Pancreas (tissue), 10 donors: Measurements from ENCODE around the gene GAB4. TPM values are rescaled to one million over a fixed set of nuclear protein-coding genes. Genes with fewer than 3 reads are reported as not detected.

Source experiments
- ATAC-seq, 4 donors: fragments of 200-7000 bp; cut with Tn5 transposase; one replicate each; pipeline versions ENCODE4 v1.8.0 to v1.9.1; 2020; ENCODE audit warnings: mild to moderate bottlenecking in 4 of 4, moderate library complexity in 4 of 4
- DNase-seq, 6 donors: peaks; one replicate each; pipeline ENCODE4 v3.0.0-alpha.2; 2020
- FAIRE-seq: peaks from 2 replicates; lab custom pipeline; 2012; peaks lifted over from hg19 to GRCh38; lab: Jason Lieb, UNC
- H3K27ac ChIP-seq, 4 donors: fragments of 200-600 bp; sonication (generic); 1 replicate in 3 of 4; 2 replicates in 1 of 4; pipeline versions ENCODE4 v1.5.0 to v1.8.0; 2020
- H3K27me3 ChIP-seq, 4 donors: fragments of 200-600 bp; one replicate each; pipeline ENCODE4 v1.8.0; 2021
- H3K36me3 ChIP-seq, 3 donors: fragments of 200-600 bp; sonication (generic) in 1 of 3; one replicate each; pipeline versions ENCODE4 v1.5.0 to v1.8.0; 2020 to 2021
- H3K4me1 ChIP-seq, 3 donors: fragments of 200-600 bp; one replicate each; pipeline ENCODE4 v1.8.0; 2021
- H3K4me3 ChIP-seq, 4 donors: fragments of 200-600 bp; sonication (generic) in 2 of 4; one replicate each; pipeline versions ENCODE4 v1.5.0 to v1.8.0; 2020 to 2021
- H3K9me3 ChIP-seq, 4 donors: fragments of 200-600 bp; one replicate each; pipeline ENCODE4 v1.8.0; 2021
- WGBS, 2 donors: extraction: QIAGEN DNeasy Blood & Tissue Kit; methylation state at CpG; one replicate each; pipeline ENCODE4 v1.1.7; 2013; 5-methylcytosine and 5-hydroxymethylcytosine counted together
- intact Hi-C, 3 donors: fragments of 100-400 bp; cut with DNase I; formaldehyde crosslinking; loops; one replicate each; pipeline versions ENCODE4 v1.11.1 to v1.14.2; 2022
- polyA plus RNA-seq, 2 donors: library from polyadenylated mRNA; stranded (reverse); fragments of 200-250 nt; gene quantifications; one replicate each; pipeline ENCODE4 v1.2.3, GENCODE V29; 2013
- total RNA-seq, 6 donors: library from RNA; stranded (reverse); fragmentation: NEBNext Ultra II Directional in 4 of 6; extraction: Animal tissue kit (Norgen Biotek cat#: 25700) in 4 of 6; gene quantifications; one replicate each; pipeline versions ENCODE4 v1.2.1 to v1.2.4, GENCODE V29; 2021 to 2023
- TF ChIP-seq, protein P1 (sequence below), 4 donors: fragments of 200-600 bp; sonication (generic) in 3 of 4; IDR thresholded peaks; one replicate each; pipeline versions ENCODE4 v1.5.0 to v1.8.0; 2021; ENCODE audit warnings: antibody characterized with exemption in 4 of 4
- donor health status: healthy with polysubstance abuse.
- donor health status: DM: no; HTN: no; CAD: no; lungs with moderate emphysema.
- donor health status: DM: no; HTN: no; CAD: no.
- donor health status: control.
- donor health status: control.
- donor health status: Bipolar disorder and iron deficiency.
- donor health status: DM: yes; HTN: yes; CAD: no.
- donor health status: DM: no; HTN: no; CAD: no.
- donor health status: DM: no; HTN: no; CAD: no.
- donor health status: DM: yes; HTN: yes; CAD: no.

The GAB4 gene
- total and polyA plus RNA-seq, 8 donors, result not detected

GRCh38 chr22:16932577-16932976 lies 75.4 kb downstream of the GAB4 start:
- Histone ChIP-seq H3K27me3 (peaks cover 0 to 4% (median 0%) of the 10 kb centered on the region in 4 donors), H3K9me3 (no peaks in the 10 kb centered on the region), H3K36me3 (no peaks in the 10 kb centered on the region), H3K4me3 (no peak overlapping the region), H3K4me1 (no peaks in the 10 kb centered on the region), H3K27ac (no peak overlapping the region)
- intact Hi-C loops, result no loop called here
- no peak for ATAC-seq
- WGBS, 2 donors, result 31 to 41% methylated on average over 3 of the region's 3 CpGs
- TF ChIP-seq, protein P1, sequence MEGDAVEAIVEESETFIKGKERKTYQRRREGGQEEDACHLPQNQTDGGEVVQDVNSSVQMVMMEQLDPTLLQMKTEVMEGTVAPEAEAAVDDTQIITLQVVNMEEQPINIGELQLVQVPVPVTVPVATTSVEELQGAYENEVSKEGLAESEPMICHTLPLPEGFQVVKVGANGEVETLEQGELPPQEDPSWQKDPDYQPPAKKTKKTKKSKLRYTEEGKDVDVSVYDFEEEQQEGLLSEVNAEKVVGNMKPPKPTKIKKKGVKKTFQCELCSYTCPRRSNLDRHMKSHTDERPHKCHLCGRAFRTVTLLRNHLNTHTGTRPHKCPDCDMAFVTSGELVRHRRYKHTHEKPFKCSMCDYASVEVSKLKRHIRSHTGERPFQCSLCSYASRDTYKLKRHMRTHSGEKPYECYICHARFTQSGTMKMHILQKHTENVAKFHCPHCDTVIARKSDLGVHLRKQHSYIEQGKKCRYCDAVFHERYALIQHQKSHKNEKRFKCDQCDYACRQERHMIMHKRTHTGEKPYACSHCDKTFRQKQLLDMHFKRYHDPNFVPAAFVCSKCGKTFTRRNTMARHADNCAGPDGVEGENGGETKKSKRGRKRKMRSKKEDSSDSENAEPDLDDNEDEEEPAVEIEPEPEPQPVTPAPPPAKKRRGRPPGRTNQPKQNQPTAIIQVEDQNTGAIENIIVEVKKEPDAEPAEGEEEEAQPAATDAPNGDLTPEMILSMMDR (IDR thresholded peaks at IDR 0.05), result no peak
- no peak for FAIRE-seq
- no peak for DNase-seq

- Histone ChIP-seq H3K4me1 (no peaks in the 10 kb centered on the region), H3K36me3 (no peaks in the 10 kb centered on the region), H3K27ac (no peak overlapping the region), H3K27me3 (peaks cover 0 to 1% (median 0%) of the 10 kb centered on the region in 4 donors), H3K4me3 (no peak overlapping the region), H3K9me3 (no peaks in the 10 kb centered on the region)
- 55 to 67% methylated on average over 4 of the region's 4 CpGs for WGBS, 2 donors
- intact Hi-C loops, result loop anchor here in 1 of 3 donors (10.0 kb wide), 1 partner anchor 129 kb away; no protein-coding TSS in a partner anchor
- no peak for ATAC-seq
- FAIRE-seq, result no peak
- DNase-seq, result no peak
- TF ChIP-seq, protein P1 (IDR thresholded peaks at IDR 0.05), result no peak
Measured at GRCh38 chr22:16925407-16925966, 82.5 kb downstream of the GAB4 start.

- intact Hi-C loops, result loop anchor here in 1 of 3 donors (10.0 kb wide), 1 partner anchor 132 kb away; no protein-coding TSS in a partner anchor
Measured at GRCh38 chr22:16922706-16923105, 85.3 kb downstream of the GAB4 start.

GRCh38 chr22:16922076-16922475 lies 85.9 kb downstream of the GAB4 start:
- DNase-seq (no peak), ATAC-seq (no peak), FAIRE-seq (no peak)
- H3K4me1 ChIP-seq, result no peaks in the 10 kb centered on the region
- peaks cover 0 to 4% (median 0%) of the 10 kb centered on the region in 4 donors for H3K27me3 ChIP-seq
- no peaks in the 10 kb centered on the region for H3K9me3 ChIP-seq
- TF ChIP-seq, protein P1 (IDR thresholded peaks at IDR 0.05), result no peak
- WGBS, 2 donors, result 28 to 30% methylated on average over 2 of the region's 2 CpGs
- no peak overlapping the region for H3K4me3 ChIP-seq
- intact Hi-C loops, result loop anchor here in 1 of 3 donors (10.0 kb wide), 1 partner anchor 133 kb away; no protein-coding TSS in a partner anchor
- no peaks in the 10 kb centered on the region for H3K36me3 ChIP-seq
- H3K27ac ChIP-seq, result no peak overlapping the region

More at GRCh38 chr22:16922706-16923105, 85.3 kb downstream of the GAB4 start:
- no peaks in the 10 kb centered on the region for H3K9me3 ChIP-seq
- no peaks in the 10 kb centered on the region for H3K36me3 ChIP-seq
- H3K4me1 ChIP-seq, result no peaks in the 10 kb centered on the region
- TF ChIP-seq, protein P1 (IDR thresholded peaks at IDR 0.05), result no peak
- no peak overlapping the region for H3K27ac ChIP-seq
- peaks cover 0 to 4% (median 0%) of the 10 kb centered on the region in 4 donors for H3K27me3 ChIP-seq
- FAIRE-seq (no peak), DNase-seq (no peak), ATAC-seq (no peak)
- H3K4me3 ChIP-seq, result no peak overlapping the region
- WGBS, 2 donors, result 39 to 60% methylated on average over 1 of the region's 1 CpG
